Osteocyte (in vitro differentiated cells): Measurements from ENCODE around the gene TRABD2A. TPM values are rescaled to one million over a fixed set of nuclear protein-coding genes. Genes with fewer than 3 reads are reported as not detected.

Experiments used
- DNase-seq: peaks from one replicate; pipeline ENCODE4 v3.0.0; 2021; ENCODE audit warnings: mixed read lengths; ENCODE audit not compliant: unreplicated experiment; ENCODE audit errors: extremely low spot score
- H3K27ac Mint-ChIP-seq: one replicate; pipeline ENCODE4 v1.8.0; 2021; ENCODE audit warnings: mild to moderate bottlenecking, mixed read lengths; ENCODE audit not compliant: unreplicated experiment
- H3K27me3 Mint-ChIP-seq: one replicate; pipeline ENCODE4 v1.8.0; 2021; ENCODE audit warnings: mixed read lengths; ENCODE audit not compliant: unreplicated experiment
- H3K36me3 Mint-ChIP-seq: one replicate; pipeline ENCODE4 v1.8.0; 2021; ENCODE audit warnings: mixed read lengths; ENCODE audit not compliant: unreplicated experiment
- H3K4me1 Mint-ChIP-seq: one replicate; pipeline ENCODE4 v1.8.0; 2021; ENCODE audit warnings: mixed read lengths; ENCODE audit not compliant: unreplicated experiment
- H3K4me3 Mint-ChIP-seq: one replicate; pipeline ENCODE4 v1.8.0; 2021; ENCODE audit warnings: mild to moderate bottlenecking, moderate library complexity, mixed read lengths; ENCODE audit not compliant: unreplicated experiment
- H3K9me3 Mint-ChIP-seq: one replicate; pipeline ENCODE4 v1.8.0; 2021; ENCODE audit warnings: mixed read lengths; ENCODE audit not compliant: unreplicated experiment
- CTCF ChIP-seq: fragments of 200-600 bp; sonication (generic); IDR thresholded peaks from 2 replicates; pipeline ENCODE4 v1.5.0; 2021; ENCODE audit warnings: antibody characterized with exemption, mild to moderate bottlenecking, moderate library complexity
- total RNA-seq: library from RNA; stranded (reverse); gene quantifications from 2 replicates; pipeline ENCODE4 v1.2.1, GENCODE V29; 2021

TRABD2A gene
- total RNA-seq, 1 donor from 2014 or later = 0.99 TPM

GRCh38 chr2:84914334-84914733 lies 33.5 kb upstream of the TRABD2A start:
- no peaks in the 10 kb centered on the region for H3K36me3 Mint-ChIP-seq
- no peaks in the 10 kb centered on the region for H3K27me3 Mint-ChIP-seq
- peaks cover 5% of the 10 kb centered on the region for H3K4me1 Mint-ChIP-seq
- H3K27ac Mint-ChIP-seq = no peak overlapping the region
- no peaks in the 10 kb centered on the region for H3K9me3 Mint-ChIP-seq
- TF ChIP-seq CTCF = no peak
- DNase-seq = peak; percentile 40
- no peak overlapping the region for H3K4me3 Mint-ChIP-seq

- Mint-ChIP-seq H3K9me3 (peaks cover 3% of the 10 kb centered on the region), H3K27ac (no peak overlapping the region), H3K36me3 (peaks cover 8% of the 10 kb centered on the region), H3K4me1 (peaks cover 4% of the 10 kb centered on the region), H3K4me3 (no peak overlapping the region), H3K27me3 (no peaks in the 10 kb centered on the region)
- TF ChIP-seq CTCF = no peak
- DNase-seq = no peak
Observed at GRCh38 chr2:84912984-84913383, 32.1 kb upstream of the TRABD2A start.

- H3K4me3 Mint-ChIP-seq = no peak overlapping the region
- peaks cover 16% of the 10 kb centered on the region for H3K4me1 Mint-ChIP-seq
- no peaks in the 10 kb centered on the region for H3K27me3 Mint-ChIP-seq
- H3K27ac Mint-ChIP-seq = no peak overlapping the region
- TF ChIP-seq CTCF = no peak
- peaks cover 22% of the 10 kb centered on the region for H3K36me3 Mint-ChIP-seq
- DNase-seq = no peak
- H3K9me3 Mint-ChIP-seq = peaks cover 3% of the 10 kb centered on the region
Observed at GRCh38 chr2:84911135-84911678, 30.3 kb upstream of the TRABD2A start.

GRCh38 chr2:84908948-84909713 lies 28.2 kb upstream of the TRABD2A start:
- Mint-ChIP-seq H3K36me3 (peaks cover 25% of the 10 kb centered on the region), H3K27ac (peak overlapping the region; percentile 43), H3K4me3 (no peak overlapping the region), H3K9me3 (peaks cover 3% of the 10 kb centered on the region), H3K27me3 (no peaks in the 10 kb centered on the region), H3K4me1 (peaks cover 23% of the 10 kb centered on the region)
- no peak for TF ChIP-seq CTCF
- DNase-seq = peak; percentile 46

GRCh38 chr2:84906900-84907714 lies 26.2 kb upstream of the TRABD2A start:
- TF ChIP-seq CTCF = no peak
- Mint-ChIP-seq H3K27ac (peak overlapping the region; percentile 88), H3K36me3 (peaks cover 25% of the 10 kb centered on the region), H3K27me3 (no peaks in the 10 kb centered on the region), H3K9me3 (peaks cover 3% of the 10 kb centered on the region), H3K4me1 (peaks cover 28% of the 10 kb centered on the region), H3K4me3 (peak overlapping the region; percentile 86)
- DNase-seq = no peak
